NCI-H2029 treated with DMSO at 0.1 percent for 48 hours (cell line): ENCODE results near the gene TMEM207.

ENCODE experiments used
- DNase-seq: peaks from one replicate; lab custom pipeline; 2025; lab: John Stamatoyannopoulos, UW

TMEM207 gene

GRCh38 chr3:190385731-190386688 lies 63.7 kb downstream of the TMEM207 start:
- DNase-seq, result no peak

GRCh38 chr3:190384309-190384756 lies 65.4 kb downstream of the TMEM207 start:
- DNase-seq, result no peak

- no peak for DNase-seq
Measured at GRCh38 chr3:190382082-190382481, 67.6 kb downstream of the TMEM207 start.

GRCh38 chr3:190381441-190381840 lies 68.3 kb downstream of the TMEM207 start:
- no peak for DNase-seq

- DNase-seq, result no peak
Measured at GRCh38 chr3:190380184-190380583, 69.5 kb downstream of the TMEM207 start.
